NOMO-1 (cell line): ENCODE results near the gene KCTD1.

Experiments used
- DNase-seq, 2 experiments: peaks; one replicate each; lab custom pipeline; 2025; ENCODE audit not compliant: unreplicated experiment in 2 of 2; lab: John Stamatoyannopoulos, UW

The KCTD1 gene

DNA sequence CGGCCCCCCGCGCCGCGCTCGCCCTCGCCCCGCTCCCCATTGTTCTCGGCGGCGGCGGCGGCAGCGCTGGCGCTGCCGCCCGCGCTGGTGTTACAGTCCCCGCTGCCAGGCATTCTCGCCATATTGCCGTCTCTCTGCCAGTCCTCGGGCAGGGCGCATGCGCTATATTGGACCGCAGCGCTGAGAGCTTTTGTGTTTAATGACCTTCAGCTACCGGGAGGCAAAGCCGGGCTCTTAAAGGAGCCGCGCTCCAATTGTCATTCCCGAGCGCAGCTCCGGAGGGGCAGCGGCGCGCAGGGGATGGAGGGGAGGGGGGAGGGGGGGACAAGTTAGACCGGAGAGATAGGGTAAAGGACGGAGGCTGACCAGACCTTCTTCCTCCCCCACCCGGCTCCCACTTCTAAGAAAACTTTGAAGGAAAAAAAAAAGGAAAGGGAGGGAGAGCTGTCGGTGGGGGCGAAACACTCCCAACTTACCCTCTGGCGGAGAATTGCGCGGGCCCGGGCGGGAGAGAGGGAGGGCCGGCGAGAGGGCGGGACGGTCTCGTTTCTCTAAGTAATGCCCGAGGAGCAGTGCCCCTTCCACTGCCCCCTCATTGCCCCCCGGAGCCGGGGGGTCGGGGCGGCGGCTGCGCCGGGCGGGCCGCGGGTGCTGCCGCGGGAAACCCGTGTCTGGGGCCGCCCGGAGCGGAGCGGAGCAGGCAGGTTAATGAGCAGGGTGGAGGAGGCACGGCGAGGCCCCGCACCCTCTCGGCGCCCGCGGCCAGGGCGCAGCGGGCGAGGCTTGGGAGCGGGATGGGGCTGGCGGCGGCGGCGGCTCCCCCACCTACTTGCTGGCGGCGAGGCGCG, at the start of gene KCTD1:
TSS of gene KCTD1 (minus strand) at position 139 of the 848 bp plus-strand sequence. CDS start at position 122, 17 bp downstream.
- DNase-seq: peak; percentile 83

DNA sequence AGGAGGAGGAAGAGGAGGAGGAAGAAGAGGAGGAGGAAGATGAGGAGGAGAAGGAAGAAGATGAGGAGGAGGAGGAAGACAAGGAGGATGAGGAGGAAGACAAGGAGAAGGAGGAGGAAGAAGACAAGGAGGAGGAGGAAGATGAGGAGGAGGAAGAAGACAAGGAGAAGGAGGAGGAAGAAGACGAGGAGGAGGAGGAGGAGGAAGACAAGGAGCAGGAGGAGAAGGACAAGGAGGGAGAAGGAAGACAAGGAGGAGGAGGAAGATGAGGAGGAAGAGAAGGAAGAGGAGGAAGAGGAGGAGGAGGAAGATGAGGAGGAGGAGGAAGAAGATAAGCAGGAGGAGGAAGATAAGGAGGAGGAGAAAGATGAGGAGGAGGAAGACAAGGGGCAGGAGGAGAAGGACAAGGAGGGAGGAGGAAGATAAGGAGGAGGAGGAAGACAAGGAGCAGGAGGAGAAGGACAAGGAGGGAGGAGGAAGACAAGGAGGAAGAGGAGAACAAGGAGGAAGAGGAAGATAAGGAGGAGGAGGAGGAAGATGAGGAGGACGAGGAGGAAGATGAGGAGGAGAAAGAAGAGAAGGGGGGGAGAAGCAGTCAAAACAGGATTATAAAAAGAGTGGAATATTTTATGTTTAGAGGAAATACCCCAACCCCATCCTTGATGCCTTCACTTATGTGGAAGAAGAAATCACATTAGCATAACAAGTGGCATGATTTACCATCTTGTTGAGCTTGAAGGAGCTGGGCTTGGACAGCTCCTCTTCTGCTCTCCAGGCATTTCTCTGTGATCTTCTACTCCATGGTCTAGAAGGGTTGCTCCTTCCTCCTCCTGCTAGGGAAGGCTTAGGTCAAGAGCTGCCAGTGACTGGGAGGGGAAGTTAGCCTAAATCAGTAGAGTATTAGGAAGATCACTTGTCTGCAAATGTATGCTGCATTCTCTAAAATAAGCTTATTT, 45.3 kb upstream of the KCTD1 start:
- DNase-seq: no peak

DNA sequence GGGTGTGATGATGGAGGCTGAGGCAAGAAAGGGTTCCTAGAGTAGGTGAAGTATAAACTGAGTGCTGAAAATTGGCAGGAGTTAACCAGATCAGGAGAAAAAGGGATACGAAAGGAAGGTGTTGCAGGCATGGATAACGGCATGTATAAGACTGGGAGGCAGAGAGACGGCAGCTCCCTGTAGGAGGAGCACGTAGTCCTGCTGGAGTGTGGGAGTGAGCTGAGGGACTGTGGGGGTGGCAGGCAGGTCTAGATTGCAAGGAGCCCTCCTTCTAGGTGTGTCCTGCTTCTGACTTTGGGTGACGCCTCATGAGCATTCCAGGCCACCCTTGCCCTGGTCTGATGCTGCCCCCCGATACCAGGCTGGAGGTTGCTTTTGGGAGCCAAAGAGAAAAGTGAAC, 36.4 kb upstream of the KCTD1 start:
- no peak for DNase-seq

DNA sequence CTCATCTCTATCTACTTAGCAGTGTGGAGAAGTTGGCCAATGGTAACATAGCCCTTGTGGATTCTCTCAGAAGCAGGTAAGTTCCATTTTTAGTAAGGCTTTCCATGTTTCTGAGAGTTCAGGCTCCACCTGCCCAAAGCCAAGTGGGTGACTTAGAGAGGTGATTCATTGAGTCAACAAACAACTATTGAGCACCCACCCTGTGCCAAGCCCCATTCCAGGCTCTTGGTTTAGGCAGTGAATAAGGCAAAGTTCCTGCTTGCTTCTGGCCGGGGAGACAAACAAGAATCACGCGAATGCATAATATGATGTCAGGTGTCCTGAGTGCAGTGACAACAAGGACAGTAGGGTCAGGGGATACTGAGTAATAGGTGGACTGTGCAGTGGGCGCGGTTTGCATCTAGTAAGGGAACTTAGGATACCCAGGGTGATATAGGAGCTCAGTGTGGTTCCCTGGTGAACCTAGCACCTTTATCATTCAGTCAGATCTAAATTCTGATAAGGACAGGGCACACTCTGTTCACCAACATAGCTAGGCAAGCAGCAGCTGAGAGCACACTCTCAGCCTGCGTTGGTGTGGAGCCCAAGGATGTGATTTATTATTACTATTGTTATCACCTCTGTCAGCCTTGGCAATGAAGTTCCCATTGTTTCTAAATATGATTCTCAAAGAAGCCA, 31.7 kb upstream of the KCTD1 start:
- DNase-seq: no peak

DNA sequence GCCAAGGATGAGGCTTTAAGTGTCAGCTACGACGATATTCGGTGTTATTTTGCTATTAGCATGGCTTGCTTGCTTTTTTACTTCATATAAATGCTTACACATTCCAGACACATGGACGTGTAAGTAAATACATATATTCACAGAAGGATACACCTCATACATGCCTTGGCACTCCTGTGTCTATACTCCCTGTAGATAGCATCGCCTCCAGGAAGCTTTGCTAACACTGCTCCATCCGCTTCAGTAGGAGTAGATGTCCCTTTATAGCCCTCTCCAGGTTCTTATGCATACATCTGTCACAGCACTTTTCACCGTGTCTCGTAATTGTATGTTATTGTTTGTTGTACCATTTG, 27.5 kb upstream of the KCTD1 start:
- DNase-seq: no peak

DNA sequence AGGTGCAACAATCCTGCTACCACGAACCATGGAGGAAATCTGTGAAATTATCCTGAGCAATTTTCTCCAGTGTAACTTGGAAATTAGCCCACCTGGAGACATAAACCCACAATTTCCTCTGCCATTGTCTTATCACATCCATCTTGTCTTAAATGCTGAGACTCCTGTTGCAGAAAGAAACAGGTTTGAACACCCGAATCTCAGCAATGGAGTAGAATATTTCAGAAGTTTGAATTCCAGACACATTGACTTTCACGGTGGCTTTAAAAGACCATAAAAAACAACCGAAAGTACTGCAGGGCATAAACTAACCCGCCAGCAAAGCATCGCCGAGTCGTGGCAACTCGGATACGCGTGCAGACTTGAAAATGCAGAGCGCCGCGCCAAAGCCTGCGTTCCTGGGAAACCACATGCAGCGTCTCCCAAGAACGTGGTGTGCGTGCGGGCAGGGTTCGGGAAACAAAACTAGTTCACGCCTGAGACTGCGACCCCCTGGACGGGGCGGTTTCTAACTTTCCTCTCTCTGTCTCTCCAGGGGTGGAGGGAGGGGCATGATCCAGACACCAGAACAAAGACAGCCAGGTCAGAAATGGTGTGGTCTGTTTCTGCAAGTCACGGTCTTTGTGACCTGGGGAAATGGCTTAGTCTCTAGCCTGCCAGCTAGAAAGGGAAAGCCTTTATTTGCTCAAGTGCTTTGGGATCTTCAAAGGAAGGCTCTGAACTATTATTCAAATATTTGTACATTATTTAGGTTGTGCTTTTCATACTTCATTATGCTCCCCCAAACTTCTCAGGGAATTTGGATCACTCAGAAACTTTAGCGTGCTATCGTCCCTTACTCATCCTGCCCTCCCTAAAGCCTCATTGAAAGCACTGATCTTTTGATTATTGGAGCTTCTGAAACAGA, 26.9 kb upstream of the KCTD1 start:
- no peak for DNase-seq

DNA sequence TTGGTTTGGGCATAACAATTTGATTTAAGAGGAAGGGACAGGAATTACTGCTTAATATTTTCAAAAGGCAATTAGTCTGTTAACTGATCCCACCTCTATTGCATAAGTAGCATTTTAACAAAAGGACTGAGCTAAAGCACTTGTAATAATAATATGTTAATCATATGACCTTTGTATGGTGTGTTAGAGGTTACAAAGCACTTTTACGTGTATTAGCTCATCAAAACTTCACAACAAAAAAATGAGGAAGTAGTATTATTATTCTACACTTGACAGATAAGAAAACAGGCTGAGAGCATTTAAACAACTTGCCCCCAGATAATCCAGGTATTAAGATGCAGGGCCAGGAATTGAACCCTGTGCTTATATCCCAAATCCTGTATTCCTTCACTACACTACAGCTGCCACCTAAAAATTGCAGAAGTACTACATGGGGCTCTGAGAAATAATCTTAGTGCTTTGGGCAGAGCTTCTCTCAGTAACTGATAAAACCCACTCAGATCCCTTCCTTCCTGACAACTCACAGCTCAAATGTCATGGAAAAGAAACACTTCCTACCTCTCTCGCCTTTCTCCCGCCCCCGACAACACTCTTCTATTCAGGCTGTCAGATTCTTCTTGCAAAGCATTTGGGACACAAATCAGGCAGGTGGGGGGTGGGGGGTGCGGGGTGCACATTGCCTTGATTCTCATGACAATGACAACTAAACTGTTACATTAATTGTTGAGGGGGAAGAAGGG, 20.7 kb upstream of the KCTD1 start:
- DNase-seq: no peak

DNA sequence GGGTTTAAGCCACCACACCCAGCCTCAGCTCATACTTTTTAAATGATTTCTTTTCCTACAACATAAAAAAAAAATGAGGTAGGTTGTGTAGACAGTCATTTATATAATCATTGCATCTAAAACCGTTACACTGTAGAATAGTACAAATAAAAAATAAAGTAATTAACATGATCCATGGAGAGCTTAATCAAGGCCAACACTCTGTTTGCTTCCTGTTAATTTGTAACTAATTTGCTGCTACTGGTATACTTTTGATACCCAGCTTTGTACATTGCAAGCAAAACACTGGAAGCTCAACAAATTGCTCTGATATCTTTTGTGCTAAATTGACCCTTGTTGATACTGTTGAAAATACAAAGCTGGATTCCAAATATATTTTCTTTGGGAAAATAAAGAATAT, 20.2 kb upstream of the KCTD1 start:
- DNase-seq: no peak

DNA sequence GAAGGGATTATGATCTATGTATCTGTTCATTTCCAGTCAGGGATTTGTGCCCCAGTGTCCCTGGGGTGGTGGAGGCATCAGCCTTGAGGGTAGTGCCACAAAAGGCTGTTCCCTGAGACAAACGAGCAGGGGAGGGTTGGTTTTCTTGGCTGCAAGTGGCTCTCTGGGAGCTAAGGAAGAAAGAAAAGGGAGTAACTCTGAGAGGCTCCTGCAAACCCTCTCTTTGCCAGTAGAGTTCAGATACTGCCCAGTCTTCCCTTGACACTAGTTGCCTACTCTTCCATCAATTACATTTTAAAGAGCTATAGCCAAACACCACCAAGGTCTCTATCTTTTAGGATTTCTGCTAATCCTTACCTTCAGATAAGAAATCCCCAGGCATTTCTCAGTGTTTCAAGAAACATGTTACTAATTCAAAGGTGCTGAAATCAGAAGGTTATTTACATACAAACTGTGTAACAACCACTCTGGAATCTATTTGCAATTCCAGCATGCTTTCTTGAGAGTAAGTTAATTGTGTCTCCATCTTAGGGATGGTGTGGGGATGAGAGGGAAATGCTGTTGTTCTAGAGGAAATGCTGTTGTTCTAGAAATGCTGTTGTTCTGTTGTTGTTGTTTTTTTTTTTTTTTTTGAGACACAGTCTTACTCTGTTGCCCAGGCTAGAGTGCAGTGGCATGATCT, 18.7 kb upstream of the KCTD1 start:
- DNase-seq: no peak

DNA sequence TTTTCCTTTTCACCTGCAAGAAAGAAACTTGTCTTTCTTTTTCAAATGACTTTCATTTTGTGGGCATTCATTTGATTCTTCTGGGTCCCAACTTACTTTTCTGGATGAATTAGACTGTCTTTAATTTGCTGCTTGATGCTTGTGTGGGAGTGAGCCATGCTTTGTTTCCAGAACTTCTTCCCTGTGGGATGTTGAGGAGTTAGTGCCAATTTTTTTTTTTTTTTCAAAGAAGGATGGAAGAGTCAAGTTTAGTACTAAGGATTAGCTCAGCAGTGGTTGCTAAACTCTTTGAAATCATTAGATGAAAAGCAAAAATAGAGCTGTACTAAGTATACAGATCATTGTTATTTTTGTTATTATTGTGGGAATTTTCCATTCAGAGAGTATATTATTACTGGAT, 17.2 kb upstream of the KCTD1 start:
- DNase-seq: no peak

DNA sequence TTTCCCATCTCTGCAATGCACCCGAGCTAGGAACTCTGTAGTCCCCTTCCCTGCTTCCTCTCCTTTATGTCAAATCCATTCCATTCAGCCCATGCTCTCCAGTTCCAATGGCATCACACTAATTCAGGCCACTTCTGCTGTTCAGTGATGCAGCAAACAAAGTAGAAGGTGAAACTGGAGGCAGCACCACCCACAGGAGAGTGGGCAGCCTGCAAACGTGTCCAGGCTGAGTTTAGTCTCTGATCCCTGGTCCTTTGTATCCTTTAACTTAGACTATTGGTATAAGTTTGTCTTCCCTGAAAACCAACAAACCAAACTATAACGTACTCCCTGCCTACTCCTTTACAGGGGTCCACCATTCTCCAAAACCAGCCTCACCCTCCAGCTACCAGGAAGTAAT, 14.7 kb upstream of the KCTD1 start:
- DNase-seq: no peak

DNA sequence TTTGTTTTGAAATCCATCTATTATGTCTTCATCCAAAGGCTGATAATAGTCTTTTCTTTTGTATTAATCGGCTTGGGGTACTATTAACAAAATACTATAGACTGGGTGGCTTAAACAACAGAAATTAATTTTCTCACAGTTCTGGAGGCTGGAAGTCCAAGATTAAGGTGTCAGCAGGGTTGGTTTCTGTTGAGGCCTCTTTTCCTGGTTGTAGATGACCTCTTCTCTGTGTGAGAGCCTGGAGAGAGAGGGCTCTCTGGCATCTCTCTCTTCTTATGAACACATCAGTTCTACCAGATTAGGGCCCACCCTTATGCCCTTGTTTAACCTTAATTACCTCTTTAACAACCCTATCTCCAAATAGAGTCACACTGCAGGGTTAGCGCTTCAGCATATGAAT, 14.2 kb upstream of the KCTD1 start:
- DNase-seq: no peak

DNA sequence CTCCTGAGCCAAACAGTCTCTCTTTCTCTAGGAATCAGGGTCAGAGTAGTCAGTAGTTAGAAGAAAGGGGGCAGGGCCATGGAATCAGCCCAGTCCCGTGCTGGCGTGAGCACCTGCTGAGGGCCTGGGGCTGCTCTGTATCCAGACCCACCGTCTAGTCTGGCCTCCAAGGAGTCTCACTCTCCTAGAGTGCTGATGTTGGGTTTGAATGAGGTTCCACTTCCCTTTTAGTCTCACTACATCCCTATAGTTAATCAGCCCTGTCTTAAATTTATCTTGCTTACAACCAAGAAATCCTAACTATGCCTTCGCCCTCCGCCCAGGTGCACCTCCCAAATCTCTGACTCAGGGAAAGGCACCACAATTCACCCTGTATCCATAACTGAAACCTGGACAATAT, 13.4 kb upstream of the KCTD1 start:
- no peak for DNase-seq

DNA sequence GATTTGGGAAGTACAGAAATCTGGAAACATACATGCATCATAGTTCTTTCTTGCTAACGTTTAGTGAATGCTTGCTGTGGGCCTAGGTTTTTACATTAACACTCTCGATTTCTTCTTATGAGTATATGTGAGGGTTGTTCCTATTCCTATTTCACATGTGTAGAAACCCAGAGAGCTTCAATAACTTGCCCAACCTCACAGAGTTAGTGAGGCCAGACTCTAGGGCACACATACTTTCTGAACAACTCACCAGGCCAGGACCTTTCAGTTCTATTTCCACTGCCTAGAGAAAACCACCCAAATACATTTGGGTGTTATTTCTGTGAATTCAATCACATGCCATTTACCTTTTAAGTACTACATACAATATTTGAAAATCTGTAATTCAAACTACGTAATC, 8.2 kb upstream of the KCTD1 start:
- no peak for DNase-seq

DNA sequence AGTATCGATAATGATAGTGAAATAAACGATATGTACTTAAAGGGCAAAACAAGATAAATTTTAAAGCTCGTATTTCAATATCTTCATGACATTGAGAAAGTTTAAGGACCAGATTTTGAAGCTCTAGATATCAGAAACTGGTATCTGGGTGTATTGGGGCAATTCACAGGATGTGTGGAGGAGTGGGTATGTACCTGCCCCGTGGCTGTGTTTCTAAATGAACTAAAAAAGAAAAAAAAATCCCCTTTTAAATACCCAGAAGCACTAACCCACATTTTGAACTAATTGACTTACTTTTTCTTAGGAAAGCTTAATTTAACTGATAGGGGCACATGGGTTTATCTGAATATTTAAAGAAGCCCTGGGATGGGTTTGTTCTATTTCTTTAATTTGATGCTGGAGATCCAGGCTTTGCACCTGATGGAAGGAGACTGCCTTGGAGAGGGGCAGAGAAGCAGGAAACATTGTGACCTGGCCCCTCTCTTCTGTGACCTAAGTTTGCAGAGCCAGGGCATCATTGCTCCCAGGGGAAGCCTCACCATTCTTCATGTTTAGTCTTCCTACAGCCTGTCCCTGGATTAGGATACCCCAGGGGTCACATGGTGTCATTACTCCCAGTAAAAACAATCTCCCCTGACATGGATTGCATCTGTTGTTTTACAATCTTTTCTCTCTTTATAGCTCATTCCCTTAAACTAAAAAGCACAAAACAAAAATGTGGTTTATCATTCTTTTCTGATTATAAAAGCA, 7.6 kb upstream of the KCTD1 start:
- DNase-seq: no peak

DNA sequence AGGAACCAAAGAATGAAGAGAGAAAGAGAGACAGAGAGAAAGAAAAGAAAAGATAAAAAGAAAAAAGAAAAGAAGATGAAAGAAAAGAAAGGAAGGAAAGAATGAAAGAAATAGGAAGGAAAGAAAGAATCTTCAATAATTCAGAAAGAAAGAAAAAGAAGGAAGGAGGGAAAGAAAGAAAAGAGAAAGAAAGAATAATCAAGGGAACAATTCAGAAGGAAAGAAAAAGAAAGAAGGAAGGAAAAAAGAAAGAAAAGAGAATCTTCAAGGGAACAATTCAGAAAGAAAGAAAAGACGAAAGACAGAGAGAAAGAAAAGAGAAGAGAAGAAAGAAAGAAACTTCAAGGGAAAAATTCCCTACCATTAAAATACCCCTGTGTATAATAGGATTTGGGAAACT, 5.6 kb upstream of the KCTD1 start:
- DNase-seq: no peak

DNA sequence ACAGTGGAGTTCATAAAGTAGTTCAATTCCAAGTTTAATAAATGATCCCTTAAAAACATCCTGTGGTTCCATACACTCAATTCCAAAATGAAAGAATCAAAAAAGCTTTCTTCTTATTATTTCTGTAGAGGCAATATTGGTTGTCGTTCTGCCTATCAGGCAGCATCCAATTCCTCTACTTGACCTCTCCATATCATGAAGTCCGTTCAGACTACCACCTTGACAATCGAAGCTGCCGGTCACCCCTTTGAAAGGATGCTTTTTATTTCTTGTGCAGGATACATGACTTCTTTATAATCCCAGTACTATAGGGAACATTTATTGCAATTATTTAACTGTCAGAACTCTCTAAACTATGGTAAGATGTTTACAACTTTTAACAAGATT, 3.3 kb upstream of the KCTD1 start:
- DNase-seq: no peak

DNA sequence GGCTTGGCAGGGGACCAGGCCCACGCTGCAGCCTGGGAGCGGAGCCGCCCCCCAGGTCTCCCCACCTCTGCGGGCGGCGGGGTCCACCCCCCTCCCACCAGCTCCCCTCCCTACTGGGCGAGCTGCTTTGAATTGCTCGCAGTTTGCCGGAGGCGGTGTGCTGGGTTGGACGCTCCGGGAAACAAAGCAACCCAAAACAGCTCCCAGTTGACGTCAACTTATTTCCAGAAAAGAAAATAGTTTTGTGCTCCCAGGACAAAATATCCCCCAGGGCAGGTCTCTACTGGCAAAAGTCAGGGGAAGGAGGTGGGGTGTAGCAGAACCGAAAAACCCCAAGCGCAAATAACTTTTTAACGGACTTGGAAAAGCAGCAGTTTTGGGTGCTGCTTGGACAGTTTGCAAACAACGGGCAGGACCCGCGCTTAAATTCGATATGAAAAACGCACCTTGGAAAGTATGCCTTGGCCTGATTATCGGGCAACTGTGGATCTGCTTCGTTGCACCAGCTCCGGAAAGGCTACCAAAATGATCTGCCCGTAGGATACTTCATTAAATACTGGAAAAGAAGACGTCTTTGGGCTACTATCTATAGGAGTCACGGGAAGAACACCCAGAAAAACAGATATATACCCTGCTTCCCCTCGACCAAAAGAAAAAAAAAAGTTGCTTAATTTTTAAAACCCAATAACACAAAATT, 2.8 kb upstream of the KCTD1 start:
- DNase-seq: no peak
